Activated T-cell treated with anti-CD3 and anti-CD28 coated beads, Interleukin-2, amount 50 U/mL, for 1 hour (primary cell): ENCODE data around the gene SCN4A.

Experiments
- DNase-seq: peaks from one replicate; pipeline ENCODE4 v3.0.0-alpha.2; 2020

The SCN4A gene

GRCh38 chr17:64001763-64002529 lies 29.2 kb upstream of the SCN4A start:
- peak; percentile 21 for DNase-seq

- DNase-seq, result peak; percentile 20
Measured at GRCh38 chr17:64001091-64001579, 28.4 kb upstream of the SCN4A start.

- peak; percentile 23 for DNase-seq
Measured at GRCh38 chr17:63999680-64000531, 27.2 kb upstream of the SCN4A start.

- peak; percentile 35 for DNase-seq
Measured at GRCh38 chr17:63998721-63999679, 26.3 kb upstream of the SCN4A start.

GRCh38 chr17:63998050-63998720 lies 25.5 kb upstream of the SCN4A start, which contains the start of gene PRR29:
PRR29 (plus strand) TSS chr17:63998351; CDS start chr17:63998365, 14 bp downstream.
- peak; percentile 78 for DNase-seq

- DNase-seq, result no peak
Measured at GRCh38 chr17:63997341-63998048, 24.8 kb upstream of the SCN4A start.

- DNase-seq, result peak; percentile 9
Measured at GRCh38 chr17:63996430-63997182, 23.9 kb upstream of the SCN4A start.

- DNase-seq, result peak; percentile 11
Measured at GRCh38 chr17:63995626-63996025, 22.9 kb upstream of the SCN4A start.

- peak; percentile 40 for DNase-seq
Measured at GRCh38 chr17:63993368-63993985, 20.8 kb upstream of the SCN4A start.

GRCh38 chr17:63991611-63992010 lies 18.9 kb upstream of the SCN4A start:
- DNase-seq, result no peak

- no peak for DNase-seq
Measured at GRCh38 chr17:63989622-63990345, 17.1 kb upstream of the SCN4A start.

GRCh38 chr17:63988741-63989621 lies 16.3 kb upstream of the SCN4A start:
- DNase-seq, result no peak

- no peak for DNase-seq
Measured at GRCh38 chr17:63988127-63988478, 15.4 kb upstream of the SCN4A start.

- no peak for DNase-seq
Measured at GRCh38 chr17:63987221-63988126, 14.8 kb upstream of the SCN4A start.

GRCh38 chr17:63986821-63987220 lies 14.1 kb upstream of the SCN4A start:
- no peak for DNase-seq

GRCh38 chr17:63985387-63986140 lies 12.8 kb upstream of the SCN4A start:
- DNase-seq, result no peak
